OCI-LY1 (cell line): ENCODE data around the gene FBXW12.
A peak's percentile ranks its signal among the peaks of the same experiment; 100 is the strongest.

Experiments
- H2AFZ ChIP-seq: fragments of 200-600 bp; sonication (generic), shearing (Covaris generic); 2 replicates; pipeline ENCODE4 v1.6.0; 2014; ENCODE audit warnings: antibody characterized with exemption, mild to moderate bottlenecking, low read length
- H3F3A ChIP-seq: fragments of 200-600 bp; sonication (generic), shearing (Covaris generic); 2 replicates; pipeline ENCODE4 v1.6.0; 2014; ENCODE audit warnings: mild to moderate bottlenecking, antibody characterized with exemption, low read length, moderate library complexity; ENCODE audit not compliant: insufficient read depth
- H3K27ac ChIP-seq: fragments of 200-600 bp; sonication (generic); 2 replicates; pipeline ENCODE4 v1.5.1; 2014; ENCODE audit warnings: low read length, mixed run types, mild to moderate bottlenecking, low read depth; ENCODE audit not compliant: poor library complexity, severe bottlenecking
- H3K27me3 ChIP-seq: fragments of 200-600 bp; sonication (generic); 2 replicates; pipeline ENCODE4 v1.6.0; 2014; ENCODE audit warnings: antibody characterized with exemption, mild to moderate bottlenecking, low read length, moderate library complexity; ENCODE audit not compliant: insufficient read depth
- H3K36me3 ChIP-seq: fragments of 200-600 bp; sonication (generic); 2 replicates; pipeline ENCODE4 v1.6.1; 2014; ENCODE audit warnings: mild to moderate bottlenecking, antibody characterized with exemption, low read length, moderate library complexity, mixed read lengths; ENCODE audit not compliant: insufficient read depth
- H3K4me1 ChIP-seq: fragments of 200-600 bp; sonication (generic); 2 replicates; pipeline ENCODE4 v1.5.1; 2014; ENCODE audit warnings: mild to moderate bottlenecking, low read length, moderate library complexity; ENCODE audit not compliant: insufficient read depth, severe bottlenecking
- H3K4me2 ChIP-seq: fragments of 200-600 bp; sonication (generic), shearing (Covaris generic); 2 replicates; pipeline ENCODE4 v1.6.1; 2014; ENCODE audit warnings: low read length
- H3K4me3 ChIP-seq: fragments of 200-600 bp; sonication (generic); 2 replicates; pipeline ENCODE4 v1.5.1; 2014; ENCODE audit warnings: low read length, low read depth, mild to moderate bottlenecking, mixed read lengths; ENCODE audit not compliant: poor library complexity, severe bottlenecking
- H3K79me2 ChIP-seq: fragments of 200-600 bp; shearing (Covaris generic); 2 replicates; pipeline ENCODE4 v1.6.1; 2016; ENCODE audit warnings: mixed run types, low read length, mixed read lengths; ENCODE audit not compliant: insufficient read depth
- H3K9ac ChIP-seq: fragments of 200-600 bp; sonication (generic), shearing (Covaris generic); 2 replicates; pipeline ENCODE4 v1.6.1; 2014; ENCODE audit warnings: mild to moderate bottlenecking, low read length, mixed read lengths
- H3K9me2 ChIP-seq: fragments of 200-600 bp; sonication (generic), shearing (Covaris generic); 2 replicates; pipeline ENCODE4 v1.6.1; 2014; ENCODE audit warnings: low read depth, mild to moderate bottlenecking, low read length, mixed read lengths
- H3K9me3 ChIP-seq: fragments of 200-600 bp; shearing (Covaris generic); 2 replicates; pipeline ENCODE4 v1.6.1; 2014; ENCODE audit warnings: low read length, mixed read lengths
- H4K20me1 ChIP-seq: fragments of 200-600 bp; sonication (generic), shearing (Covaris generic); 2 replicates; pipeline ENCODE4 v1.6.0; 2016; ENCODE audit warnings: mild to moderate bottlenecking, low read length; ENCODE audit not compliant: insufficient read depth
- CTCF ChIP-seq: fragments of 200-600 bp; sonication (generic), shearing (Covaris generic); IDR thresholded peaks from 2 replicates; pipeline ENCODE4 v1.5.1; 2017; ENCODE audit warnings: mild to moderate bottlenecking, antibody characterized with exemption, low read length, moderate library complexity, mixed read lengths
- EZH2 ChIP-seq: fragments of 200-600 bp; sonication (generic), shearing (Covaris generic); IDR thresholded peaks from 2 replicates; pipeline ENCODE4 v1.8.0; 2017; ENCODE audit warnings: borderline replicate concordance, mixed run types, mild to moderate bottlenecking, antibody characterized with exemption, low read length, moderate library complexity, mixed read lengths

The FBXW12 gene

GRCh38 chr3:48429960-48430707 lies 58.1 kb downstream of the FBXW12 start, which contains the start of gene PLXNB1:
Gene PLXNB1 (minus strand): TSS chr3:48430086. CDS start chr3:48424611, 5,475 bp downstream.
- Histone ChIP-seq H2AFZ (no peak within 1 kb of the TSS), H3K79me2 (no peaks in the 10 kb centered on the region), H3K4me1 (peaks cover 11% of the 10 kb centered on the region), H4K20me1 (no peaks in the 10 kb centered on the region), H3K4me2 (peak within 1 kb of the TSS; percentile 75), H3K27ac (no peak within 1 kb of the TSS), H3K9me3 (no peaks in the 10 kb centered on the region), H3K36me3 (peaks cover 45% of the 10 kb centered on the region), H3K9ac (peak within 1 kb of the TSS; percentile 38; the same call in 1 of the 2 replicates), H3K27me3 (no peaks in the 10 kb centered on the region), H3F3A (no peaks in the 10 kb centered on the region), H3K4me3 (peak within 1 kb of the TSS; percentile 64), H3K9me2 (no peaks in the 10 kb centered on the region)
- TF ChIP-seq EZH2: no peak
- no peak for TF ChIP-seq CTCF

DNA sequence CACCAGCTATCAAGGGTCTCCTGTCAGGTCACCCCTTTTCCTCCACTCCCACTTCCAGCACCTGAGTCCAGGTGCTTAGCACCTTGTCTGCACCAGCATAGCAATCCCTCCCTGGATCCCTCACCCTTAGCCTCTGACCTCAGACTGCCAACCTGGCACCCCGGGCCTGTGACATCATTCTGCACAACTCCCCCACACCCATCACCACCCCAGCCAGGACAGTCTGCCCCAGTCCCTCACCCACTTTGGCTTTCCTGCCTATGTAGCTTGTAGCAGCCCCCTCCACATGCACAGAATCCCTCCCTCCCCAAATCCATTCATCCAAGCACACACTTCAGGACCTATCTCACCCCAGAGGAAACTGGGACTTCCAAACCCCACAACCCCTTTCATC lies 58.7 kb downstream of the FBXW12 start:
- H3K36me3 ChIP-seq: peaks cover 45% of the 10 kb centered on the region
- no peak overlapping the region for H3K4me3 ChIP-seq
- H3K4me1 ChIP-seq: peaks cover 13% of the 10 kb centered on the region
- H3K9me3 ChIP-seq: no peaks in the 10 kb centered on the region
- TF ChIP-seq EZH2 (no peak), CTCF (no peak)
- H4K20me1 ChIP-seq: no peaks in the 10 kb centered on the region
- no peak overlapping the region for H2AFZ ChIP-seq
- H3F3A ChIP-seq: no peaks in the 10 kb centered on the region
- no peak overlapping the region for H3K4me2 ChIP-seq
- H3K9ac ChIP-seq: no peak overlapping the region
- H3K27me3 ChIP-seq: no peaks in the 10 kb centered on the region
- no peaks in the 10 kb centered on the region for H3K79me2 ChIP-seq
- H3K9me2 ChIP-seq: no peaks in the 10 kb centered on the region
- no peak overlapping the region for H3K27ac ChIP-seq

DNA sequence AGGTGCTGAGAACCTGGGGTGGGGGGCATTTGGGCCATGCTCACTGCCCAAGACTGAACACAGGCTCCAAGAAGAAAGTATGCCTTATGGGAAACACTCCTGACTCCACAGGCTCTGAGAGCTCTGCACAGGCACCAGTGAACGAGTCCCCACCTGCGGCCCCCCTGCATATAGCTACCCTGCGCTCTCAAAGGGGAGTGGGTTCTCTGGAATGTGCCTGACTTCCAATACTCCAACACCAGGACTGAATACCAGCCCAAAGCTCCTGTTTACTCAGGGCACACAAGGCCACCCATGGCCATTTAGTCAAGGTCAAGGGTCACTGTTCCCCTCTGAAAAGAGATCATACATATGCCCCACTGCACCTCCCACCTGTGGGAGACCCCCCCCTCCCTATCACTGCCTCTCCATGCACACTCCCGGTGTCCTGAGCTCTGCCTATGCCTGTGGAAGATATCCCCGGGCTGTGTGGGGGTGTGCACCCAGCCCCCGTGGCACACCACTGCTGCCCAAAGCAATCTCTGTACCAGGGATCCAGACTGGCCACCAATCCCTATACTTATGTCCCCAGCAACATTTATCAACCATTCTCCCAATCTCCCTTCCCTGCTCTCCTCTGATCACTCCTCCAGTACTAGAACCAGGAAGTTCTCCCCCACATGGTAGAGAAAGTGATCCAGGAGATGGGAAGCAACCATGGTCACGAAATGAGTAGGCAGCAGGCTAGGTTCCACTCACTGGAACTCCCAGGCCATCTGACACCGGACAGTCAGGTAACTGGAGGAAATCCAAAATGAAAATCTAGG lies 59.4 kb downstream of the FBXW12 start:
- Histone ChIP-seq H3K27me3 (no peaks in the 10 kb centered on the region), H3K4me2 (no peak overlapping the region), H3K4me1 (peaks cover 19% of the 10 kb centered on the region), H3F3A (no peaks in the 10 kb centered on the region), H3K79me2 (no peaks in the 10 kb centered on the region), H3K4me3 (no peak overlapping the region), H3K9me2 (no peaks in the 10 kb centered on the region), H3K36me3 (peaks cover 45% of the 10 kb centered on the region), H3K9ac (no peak overlapping the region), H2AFZ (no peak overlapping the region), H3K27ac (no peak overlapping the region), H3K9me3 (no peaks in the 10 kb centered on the region), H4K20me1 (no peaks in the 10 kb centered on the region)
- TF ChIP-seq EZH2 (no peak), CTCF (no peak)
